HG03520 (cell line): Measurements from ENCODE around the gene AMOTL2.

Experiments used
- ATAC-seq: cut with Tn5 transposase; IDR thresholded peaks from one replicate; pipeline ENCODE4 v1.9.1; 2021; ENCODE audit warnings: mild to moderate bottlenecking, moderate library complexity; ENCODE audit not compliant: unreplicated experiment

AMOTL2 gene

DNA sequence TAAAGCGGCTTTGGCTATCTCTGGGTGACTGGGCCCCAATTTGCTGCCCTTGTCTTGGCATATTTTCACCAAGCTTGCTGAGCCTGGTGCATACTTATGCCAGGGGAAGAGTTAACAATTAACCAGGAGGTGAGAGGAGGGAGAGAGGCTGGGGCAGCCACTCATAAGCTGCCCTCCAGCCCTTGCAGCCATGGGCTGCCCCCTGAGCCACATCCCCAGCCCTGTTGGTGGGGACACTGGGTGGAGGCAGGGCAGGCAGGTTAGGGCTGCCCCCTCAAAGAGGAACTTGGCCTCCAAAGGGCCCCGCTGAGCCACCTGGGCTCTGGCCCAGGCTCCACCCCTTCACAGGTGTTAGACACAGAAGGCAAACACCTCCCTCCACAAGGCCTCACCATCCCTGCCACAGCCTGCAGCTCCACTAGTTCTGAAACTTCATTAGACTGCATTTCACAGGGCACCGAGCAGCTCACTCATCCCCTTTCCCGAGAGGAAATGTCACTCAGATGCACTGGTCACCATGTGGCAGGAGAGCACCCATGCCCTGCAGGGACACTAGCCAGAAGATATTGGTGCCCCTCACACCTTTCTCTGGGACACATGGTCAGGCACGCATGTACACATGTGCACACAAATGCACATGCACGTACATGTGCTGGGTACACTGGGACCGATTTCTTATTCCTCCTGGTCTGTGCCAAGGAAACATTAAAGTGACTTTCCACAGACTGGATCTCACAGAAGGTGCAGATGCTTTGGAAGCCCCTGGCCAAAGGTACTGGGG is 20.2 kb downstream of the AMOTL2 start:
- no peak for ATAC-seq

- ATAC-seq = no peak
Observed at GRCh38 chr3:134353171-134353825, 20.9 kb downstream of the AMOTL2 start.

DNA sequence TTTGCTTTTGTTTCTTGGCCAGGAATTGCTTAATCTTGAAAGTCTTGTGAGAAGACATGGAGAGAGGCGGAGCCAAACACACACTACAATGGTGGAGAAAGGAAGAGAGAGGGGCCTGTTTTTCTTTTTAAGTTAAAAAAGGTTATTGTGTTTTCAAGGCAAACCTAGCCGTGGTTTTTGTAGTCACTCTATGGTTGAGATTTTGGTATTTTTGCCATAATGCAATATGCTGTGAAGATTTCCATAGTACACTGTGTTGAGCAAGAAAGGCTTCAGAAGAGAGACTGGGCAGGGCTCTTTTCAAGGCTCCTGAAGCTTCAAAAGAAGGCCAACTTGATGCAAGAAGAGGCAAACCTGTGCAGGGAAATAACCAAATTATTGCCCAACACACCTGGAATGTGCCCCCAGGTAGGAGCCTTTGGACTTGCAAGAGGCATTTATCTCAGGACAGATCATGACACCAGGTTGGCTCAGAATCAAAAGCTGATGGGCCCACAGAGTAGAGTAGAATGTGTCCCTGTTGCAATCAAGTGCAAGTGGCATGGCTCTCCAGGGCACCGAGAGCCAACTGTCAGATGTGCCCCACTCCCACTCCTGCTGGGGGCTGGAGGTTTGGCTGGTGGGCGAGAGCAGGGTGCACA is 22.1 kb downstream of the AMOTL2 start:
- ATAC-seq = no peak

- ATAC-seq = no peak
Observed at GRCh38 chr3:134351427-134351826, 22.8 kb downstream of the AMOTL2 start.

- no peak for ATAC-seq
Observed at GRCh38 chr3:134350861-134351311, 23.4 kb downstream of the AMOTL2 start.

DNA sequence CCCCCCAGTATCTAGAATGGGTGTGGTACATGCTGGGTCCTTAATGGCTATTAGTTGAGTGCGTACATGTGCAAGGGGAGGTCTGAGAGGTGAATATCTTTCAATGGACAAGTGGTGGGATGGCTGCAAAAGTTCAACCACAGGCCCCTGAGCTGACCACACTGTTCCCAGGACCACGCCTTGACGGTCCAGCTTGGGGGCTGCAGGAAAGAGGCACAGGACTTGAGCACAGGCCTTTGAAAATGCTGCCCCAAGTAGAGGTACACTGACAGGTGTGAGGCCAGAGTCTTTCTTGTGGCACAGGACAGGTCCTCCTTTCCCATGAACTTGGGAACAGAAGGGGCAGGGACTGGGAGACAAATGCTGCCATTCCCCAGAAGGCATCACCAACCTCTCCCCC is 24.0 kb downstream of the AMOTL2 start:
- ATAC-seq = no peak

DNA sequence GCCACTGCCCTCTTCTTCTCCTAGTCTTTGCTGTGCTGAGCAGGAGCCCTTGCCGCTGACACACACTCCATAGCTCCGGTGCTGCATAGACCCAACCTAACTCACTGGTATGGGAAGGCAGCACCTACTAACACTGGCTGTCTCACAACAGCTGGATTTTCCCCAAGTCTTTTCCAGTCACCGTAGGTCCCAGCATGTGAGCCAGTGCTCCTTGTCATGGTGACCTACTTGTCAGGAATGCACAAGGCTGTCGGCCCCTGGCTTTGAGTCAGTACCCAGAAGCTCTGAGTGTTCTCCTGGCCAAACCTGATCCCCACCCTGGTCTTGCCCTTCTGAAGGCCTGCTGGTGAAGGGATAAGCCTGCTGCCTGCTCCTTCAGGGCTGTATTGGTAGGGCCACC is 25.7 kb downstream of the AMOTL2 start:
- ATAC-seq = no peak

GRCh38 chr3:134347551-134347950 is 26.7 kb downstream of the AMOTL2 start:
- no peak for ATAC-seq

- no peak for ATAC-seq
Observed at GRCh38 chr3:134346744-134347143, 27.5 kb downstream of the AMOTL2 start.

GRCh38 chr3:134345202-134345601 is 29.0 kb downstream of the AMOTL2 start:
- ATAC-seq = no peak

DNA sequence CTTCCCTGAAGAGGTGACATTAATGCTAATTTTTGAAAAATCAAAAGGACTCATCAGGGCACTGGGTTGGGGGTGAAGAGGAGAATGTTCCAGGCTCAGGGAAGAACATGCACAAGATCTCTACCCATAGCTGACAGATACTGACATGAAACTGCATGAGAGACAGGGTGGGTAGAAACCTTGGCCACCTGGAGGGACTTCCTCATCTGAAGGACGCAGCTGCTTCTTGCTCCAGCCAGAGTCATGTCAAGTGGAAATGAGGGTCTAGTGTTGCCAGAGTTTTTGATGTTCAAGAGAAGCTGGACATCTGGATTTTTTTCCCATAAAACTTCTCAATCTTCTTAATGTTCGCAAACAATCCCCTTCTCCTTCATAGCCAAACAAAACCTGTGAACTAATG is 29.7 kb downstream of the AMOTL2 start:
- ATAC-seq = no peak

DNA sequence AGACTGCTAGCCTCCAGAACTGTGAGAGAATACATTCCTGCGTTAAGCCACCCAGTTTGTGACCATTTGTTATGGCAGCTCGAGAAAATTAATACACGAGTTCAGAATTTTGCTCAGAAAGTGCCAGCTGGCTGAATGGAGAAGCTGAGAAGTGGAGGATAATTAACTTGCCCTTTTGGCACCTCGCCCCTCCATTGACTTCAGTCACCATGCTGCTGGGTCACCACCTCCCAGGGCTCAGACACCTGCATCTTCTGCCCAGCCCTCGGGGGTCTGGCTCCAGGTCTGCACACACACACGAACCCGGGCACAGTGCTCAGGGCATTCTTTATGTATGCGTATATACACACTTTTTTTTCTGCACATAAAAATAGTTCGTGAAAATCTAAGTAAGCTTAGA is 32.0 kb downstream of the AMOTL2 start:
- no peak for ATAC-seq

DNA sequence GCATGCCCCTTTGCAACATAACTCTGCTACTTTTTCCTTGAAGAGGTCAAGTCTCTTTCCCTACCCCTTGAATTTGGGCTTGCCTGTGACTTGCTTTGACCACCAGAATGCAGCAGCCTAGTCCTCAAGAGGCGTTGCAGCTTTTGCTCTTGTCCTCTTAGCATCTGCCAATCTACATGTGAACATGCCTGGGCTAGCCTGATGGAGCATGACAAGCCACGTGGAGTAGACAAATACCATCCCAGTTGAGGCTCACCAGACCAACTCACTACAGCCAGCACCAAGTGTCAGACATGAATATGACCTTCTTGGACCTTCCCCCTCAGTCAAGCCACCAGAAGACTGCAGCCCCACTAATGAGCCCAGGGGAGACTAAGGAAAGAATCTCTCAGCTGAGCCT is 32.9 kb downstream of the AMOTL2 start:
- ATAC-seq = no peak

- ATAC-seq = no peak
Observed at GRCh38 chr3:134340982-134341365, 33.3 kb downstream of the AMOTL2 start.

GRCh38 chr3:134340362-134340981 is 33.8 kb downstream of the AMOTL2 start:
- no peak for ATAC-seq

DNA sequence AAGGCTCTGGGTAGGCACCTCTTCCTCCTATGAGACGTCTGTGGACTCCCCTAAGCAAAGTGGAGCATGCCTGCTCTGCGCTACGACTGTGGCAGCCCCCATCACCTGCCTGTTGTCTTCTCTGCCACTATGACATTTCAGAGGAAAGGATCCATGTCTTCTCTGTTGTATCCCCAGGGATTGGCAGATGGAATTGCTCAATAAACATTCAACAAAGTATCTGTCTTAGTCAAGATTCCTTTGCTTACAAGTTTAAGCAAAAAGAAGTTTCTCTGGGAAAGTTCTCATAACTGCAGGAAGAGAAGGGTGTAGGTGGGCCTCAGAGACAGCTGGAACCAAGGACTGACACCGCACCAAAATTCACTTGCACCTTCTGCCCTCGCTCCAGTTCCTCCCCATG is 34.3 kb downstream of the AMOTL2 start:
- ATAC-seq = no peak

DNA sequence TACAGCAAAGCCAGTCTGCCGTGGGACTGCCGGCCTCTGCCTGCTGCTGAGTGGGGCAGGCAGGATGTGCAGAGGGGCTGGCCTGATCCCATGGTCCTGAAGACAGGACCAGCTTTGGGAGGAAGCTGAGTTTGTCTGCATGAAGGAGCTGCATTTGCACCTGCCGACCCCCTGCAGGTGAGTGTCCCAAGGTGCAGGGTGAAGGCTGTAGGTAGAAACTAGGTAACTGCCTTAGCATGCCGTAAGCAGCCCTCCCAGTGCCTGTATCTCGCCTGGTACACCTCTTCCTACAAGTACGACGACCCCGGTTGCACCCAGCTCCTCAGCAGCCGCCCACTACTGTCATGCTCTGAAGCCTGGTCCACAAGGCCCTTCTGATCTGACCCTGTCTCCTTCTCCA is 34.9 kb downstream of the AMOTL2 start:
- ATAC-seq = no peak

- no peak for ATAC-seq
Observed at GRCh38 chr3:134338516-134339261, 35.6 kb downstream of the AMOTL2 start.

DNA sequence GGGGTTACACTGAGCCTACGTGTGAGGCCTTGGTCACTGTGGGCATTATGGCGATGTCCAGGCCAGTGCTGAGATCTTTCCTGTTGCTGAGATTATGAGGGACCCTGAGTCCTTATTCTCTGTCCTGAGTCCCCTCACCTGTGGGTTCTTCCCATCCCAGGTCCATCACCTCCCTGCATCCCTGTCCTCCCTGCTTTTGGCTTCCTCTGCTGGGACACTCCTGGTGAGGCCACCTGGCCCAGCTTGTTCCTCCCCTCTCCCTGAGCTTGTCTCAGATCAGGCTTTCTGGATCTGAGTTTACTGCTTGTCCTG is 36.1 kb downstream of the AMOTL2 start:
- ATAC-seq = no peak

GRCh38 chr3:134337511-134338200 is 36.6 kb downstream of the AMOTL2 start:
- ATAC-seq = no peak
